SK-N-SH (cell line): ENCODE results near the gene SLC25A27.

ENCODE experiments used
- EZH2phosphoT487 ChIP-seq: fragments of 200-600 bp; sonication (generic); IDR thresholded peaks from 2 replicates; pipeline ENCODE4 v1.6.1; 2017; ENCODE audit warnings: low read depth, mixed run types, mild to moderate bottlenecking, antibody characterized with exemption, moderate library complexity, borderline replicate concordance
- MAX ChIP-seq: IDR thresholded peaks from 2 replicates; pipeline ENCODE4 v1.4.0; 2012; ENCODE audit warnings: low read depth
- POLR2AphosphoS5 ChIP-seq: IDR thresholded peaks from 2 replicates; pipeline ENCODE4 v1.6.1; 2012; ENCODE audit warnings: low read depth, low read length
- RAD21 ChIP-seq: IDR thresholded peaks from 2 replicates; pipeline ENCODE4 v1.6.1; 2012; ENCODE audit warnings: mild to moderate bottlenecking, low read length
- RXRA ChIP-seq: IDR thresholded peaks from 2 replicates; pipeline ENCODE4 v1.4.0; 2012; ENCODE audit warnings: low read depth, mild to moderate bottlenecking, borderline replicate concordance
- TAF1 ChIP-seq: IDR thresholded peaks from 2 replicates; pipeline ENCODE4 v1.6.1; 2012; ENCODE audit warnings: low read depth, mild to moderate bottlenecking, low read length, moderate library complexity, borderline replicate concordance
- TF ChIP-seq, protein P1 (sequence below): fragments of 200-600 bp; sonication (generic); IDR thresholded peaks from 2 replicates; pipeline ENCODE4 v1.6.1; 2017; ENCODE audit warnings: antibody characterized with exemption, mild to moderate bottlenecking, moderate library complexity
- TF ChIP-seq, protein P2 (sequence below): IDR thresholded peaks from 2 replicates; pipeline ENCODE4 v1.6.1; 2012; ENCODE audit warnings: mild to moderate bottlenecking, low read depth, low read length, moderate library complexity

DNA sequence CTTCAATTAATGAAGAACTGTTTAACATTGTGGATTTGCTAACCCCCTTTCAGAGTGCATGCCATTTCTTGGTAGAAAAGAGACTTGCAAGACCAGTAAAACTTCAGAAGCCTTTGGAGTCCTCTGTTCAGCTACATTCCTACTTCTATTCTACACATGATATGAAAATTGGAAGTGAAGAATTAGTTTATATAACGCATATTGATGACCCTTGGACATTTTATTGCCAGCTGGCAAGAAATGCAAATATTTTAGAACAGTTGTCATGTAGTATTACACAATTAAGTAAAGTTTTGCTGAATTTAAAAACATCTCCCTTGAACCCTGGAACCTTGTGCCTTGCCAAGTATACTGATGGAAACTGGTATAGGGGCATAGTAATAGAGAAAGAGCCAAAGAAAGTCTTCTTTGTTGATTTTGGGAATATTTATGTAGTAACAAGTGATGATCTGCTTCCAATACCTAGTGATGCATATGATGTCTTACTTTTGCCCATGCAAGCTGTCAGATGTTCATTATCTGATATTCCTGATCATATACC is 38.2 kb downstream of the SLC25A27 start:
- TF ChIP-seq RXRA: no peak
- TF ChIP-seq TAF1: no peak
- no peak for TF ChIP-seq RAD21
- TF ChIP-seq, protein P1, sequence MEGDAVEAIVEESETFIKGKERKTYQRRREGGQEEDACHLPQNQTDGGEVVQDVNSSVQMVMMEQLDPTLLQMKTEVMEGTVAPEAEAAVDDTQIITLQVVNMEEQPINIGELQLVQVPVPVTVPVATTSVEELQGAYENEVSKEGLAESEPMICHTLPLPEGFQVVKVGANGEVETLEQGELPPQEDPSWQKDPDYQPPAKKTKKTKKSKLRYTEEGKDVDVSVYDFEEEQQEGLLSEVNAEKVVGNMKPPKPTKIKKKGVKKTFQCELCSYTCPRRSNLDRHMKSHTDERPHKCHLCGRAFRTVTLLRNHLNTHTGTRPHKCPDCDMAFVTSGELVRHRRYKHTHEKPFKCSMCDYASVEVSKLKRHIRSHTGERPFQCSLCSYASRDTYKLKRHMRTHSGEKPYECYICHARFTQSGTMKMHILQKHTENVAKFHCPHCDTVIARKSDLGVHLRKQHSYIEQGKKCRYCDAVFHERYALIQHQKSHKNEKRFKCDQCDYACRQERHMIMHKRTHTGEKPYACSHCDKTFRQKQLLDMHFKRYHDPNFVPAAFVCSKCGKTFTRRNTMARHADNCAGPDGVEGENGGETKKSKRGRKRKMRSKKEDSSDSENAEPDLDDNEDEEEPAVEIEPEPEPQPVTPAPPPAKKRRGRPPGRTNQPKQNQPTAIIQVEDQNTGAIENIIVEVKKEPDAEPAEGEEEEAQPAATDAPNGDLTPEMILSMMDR: no peak
- no peak for TF ChIP-seq POLR2AphosphoS5
- TF ChIP-seq MAX: no peak
- TF ChIP-seq EZH2phosphoT487: no peak
- TF ChIP-seq, protein P2, sequence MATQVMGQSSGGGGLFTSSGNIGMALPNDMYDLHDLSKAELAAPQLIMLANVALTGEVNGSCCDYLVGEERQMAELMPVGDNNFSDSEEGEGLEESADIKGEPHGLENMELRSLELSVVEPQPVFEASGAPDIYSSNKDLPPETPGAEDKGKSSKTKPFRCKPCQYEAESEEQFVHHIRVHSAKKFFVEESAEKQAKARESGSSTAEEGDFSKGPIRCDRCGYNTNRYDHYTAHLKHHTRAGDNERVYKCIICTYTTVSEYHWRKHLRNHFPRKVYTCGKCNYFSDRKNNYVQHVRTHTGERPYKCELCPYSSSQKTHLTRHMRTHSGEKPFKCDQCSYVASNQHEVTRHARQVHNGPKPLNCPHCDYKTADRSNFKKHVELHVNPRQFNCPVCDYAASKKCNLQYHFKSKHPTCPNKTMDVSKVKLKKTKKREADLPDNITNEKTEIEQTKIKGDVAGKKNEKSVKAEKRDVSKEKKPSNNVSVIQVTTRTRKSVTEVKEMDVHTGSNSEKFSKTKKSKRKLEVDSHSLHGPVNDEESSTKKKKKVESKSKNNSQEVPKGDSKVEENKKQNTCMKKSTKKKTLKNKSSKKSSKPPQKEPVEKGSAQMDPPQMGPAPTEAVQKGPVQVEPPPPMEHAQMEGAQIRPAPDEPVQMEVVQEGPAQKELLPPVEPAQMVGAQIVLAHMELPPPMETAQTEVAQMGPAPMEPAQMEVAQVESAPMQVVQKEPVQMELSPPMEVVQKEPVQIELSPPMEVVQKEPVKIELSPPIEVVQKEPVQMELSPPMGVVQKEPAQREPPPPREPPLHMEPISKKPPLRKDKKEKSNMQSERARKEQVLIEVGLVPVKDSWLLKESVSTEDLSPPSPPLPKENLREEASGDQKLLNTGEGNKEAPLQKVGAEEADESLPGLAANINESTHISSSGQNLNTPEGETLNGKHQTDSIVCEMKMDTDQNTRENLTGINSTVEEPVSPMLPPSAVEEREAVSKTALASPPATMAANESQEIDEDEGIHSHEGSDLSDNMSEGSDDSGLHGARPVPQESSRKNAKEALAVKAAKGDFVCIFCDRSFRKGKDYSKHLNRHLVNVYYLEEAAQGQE: no peak
